Neural progenitor cell (in vitro differentiated cells): ENCODE measurements around the gene VPS26B.

ENCODE experiments used
- CTCF ChIP-seq: fragments of 200-600 bp; sonication (generic); IDR thresholded peaks from 2 replicates; pipeline ENCODE4 v1.5.1; 2017; ENCODE audit warnings: antibody characterized with exemption, mild to moderate bottlenecking
- EZH2phosphoT487 ChIP-seq: fragments of 200-600 bp; sonication (generic); IDR thresholded peaks from 2 replicates; pipeline ENCODE4 v1.6.1; 2017; ENCODE audit warnings: antibody characterized with exemption

- no peak for TF ChIP-seq CTCF
- no peak for TF ChIP-seq EZH2phosphoT487
Observed at GRCh38 chr11:134246100-134246499, 21.6 kb downstream of the VPS26B start.
